GM19193 (cell line): ENCODE measurements around the gene SLC44A1.

Experiments
- POLR2A ChIP-seq: IDR thresholded peaks from 4 replicates; pipeline ENCODE4 v1.6.1; 2011; ENCODE audit not compliant: insufficient read depth, insufficient read length; ENCODE audit errors: extremely low read depth

Gene SLC44A1

GRCh38 chr9:105280691-105281090, 36.2 kb downstream of the SLC44A1 start:
- TF ChIP-seq POLR2A, result no peak

GRCh38 chr9:105281272-105281671, 36.8 kb downstream of the SLC44A1 start:
- no peak for TF ChIP-seq POLR2A

- no peak for TF ChIP-seq POLR2A
Measured at GRCh38 chr9:105281926-105282325, 37.5 kb downstream of the SLC44A1 start.

GRCh38 chr9:105282870-105283621, 38.6 kb downstream of the SLC44A1 start:
- TF ChIP-seq POLR2A, result no peak

- no peak for TF ChIP-seq POLR2A
Measured at GRCh38 chr9:105283795-105284194, 39.3 kb downstream of the SLC44A1 start.

- TF ChIP-seq POLR2A, result no peak
Measured at GRCh38 chr9:105284463-105284862, 40.0 kb downstream of the SLC44A1 start.

GRCh38 chr9:105286098-105286497, 41.6 kb downstream of the SLC44A1 start:
- no peak for TF ChIP-seq POLR2A

GRCh38 chr9:105289305-105289704, 44.9 kb downstream of the SLC44A1 start:
- TF ChIP-seq POLR2A, result no peak

- TF ChIP-seq POLR2A, result no peak
Measured at GRCh38 chr9:105290418-105290817, 46.0 kb downstream of the SLC44A1 start.

GRCh38 chr9:105290954-105291353, 46.5 kb downstream of the SLC44A1 start:
- TF ChIP-seq POLR2A, result no peak

GRCh38 chr9:105291422-105291859, 47.0 kb downstream of the SLC44A1 start:
- TF ChIP-seq POLR2A, result no peak

- no peak for TF ChIP-seq POLR2A
Measured at GRCh38 chr9:105291938-105292337, 47.5 kb downstream of the SLC44A1 start.

GRCh38 chr9:105293408-105293807, 49.0 kb downstream of the SLC44A1 start:
- no peak for TF ChIP-seq POLR2A

GRCh38 chr9:105295201-105295550, 50.7 kb downstream of the SLC44A1 start:
- no peak for TF ChIP-seq POLR2A

- no peak for TF ChIP-seq POLR2A
Measured at GRCh38 chr9:105295986-105296385, 51.5 kb downstream of the SLC44A1 start.

- no peak for TF ChIP-seq POLR2A
Measured at GRCh38 chr9:105296445-105296844, 52.0 kb downstream of the SLC44A1 start.

- no peak for TF ChIP-seq POLR2A
Measured at GRCh38 chr9:105296877-105297287, 52.4 kb downstream of the SLC44A1 start.

GRCh38 chr9:105297442-105298075, 53.1 kb downstream of the SLC44A1 start:
- no peak for TF ChIP-seq POLR2A
